ENCODE measurements around the gene JAZF1. TPM values are rescaled to one million over a fixed set of nuclear protein-coding genes. Genes with fewer than 3 reads are reported as not detected.

Gene JAZF1
- total and polyA plus RNA-seq, 9 of the 15 experiments (the other 6 are each of a cell fraction or from before 2014, with no cell fraction given): 0.04 to 0.64 (median 0.11) TPM; not detected in 3

- TF ChIP-seq ZNF407 (IDR thresholded peaks at IDR 0.05; ENCODE audit: low read depth): no peak
- TF ChIP-seq, protein P1, sequence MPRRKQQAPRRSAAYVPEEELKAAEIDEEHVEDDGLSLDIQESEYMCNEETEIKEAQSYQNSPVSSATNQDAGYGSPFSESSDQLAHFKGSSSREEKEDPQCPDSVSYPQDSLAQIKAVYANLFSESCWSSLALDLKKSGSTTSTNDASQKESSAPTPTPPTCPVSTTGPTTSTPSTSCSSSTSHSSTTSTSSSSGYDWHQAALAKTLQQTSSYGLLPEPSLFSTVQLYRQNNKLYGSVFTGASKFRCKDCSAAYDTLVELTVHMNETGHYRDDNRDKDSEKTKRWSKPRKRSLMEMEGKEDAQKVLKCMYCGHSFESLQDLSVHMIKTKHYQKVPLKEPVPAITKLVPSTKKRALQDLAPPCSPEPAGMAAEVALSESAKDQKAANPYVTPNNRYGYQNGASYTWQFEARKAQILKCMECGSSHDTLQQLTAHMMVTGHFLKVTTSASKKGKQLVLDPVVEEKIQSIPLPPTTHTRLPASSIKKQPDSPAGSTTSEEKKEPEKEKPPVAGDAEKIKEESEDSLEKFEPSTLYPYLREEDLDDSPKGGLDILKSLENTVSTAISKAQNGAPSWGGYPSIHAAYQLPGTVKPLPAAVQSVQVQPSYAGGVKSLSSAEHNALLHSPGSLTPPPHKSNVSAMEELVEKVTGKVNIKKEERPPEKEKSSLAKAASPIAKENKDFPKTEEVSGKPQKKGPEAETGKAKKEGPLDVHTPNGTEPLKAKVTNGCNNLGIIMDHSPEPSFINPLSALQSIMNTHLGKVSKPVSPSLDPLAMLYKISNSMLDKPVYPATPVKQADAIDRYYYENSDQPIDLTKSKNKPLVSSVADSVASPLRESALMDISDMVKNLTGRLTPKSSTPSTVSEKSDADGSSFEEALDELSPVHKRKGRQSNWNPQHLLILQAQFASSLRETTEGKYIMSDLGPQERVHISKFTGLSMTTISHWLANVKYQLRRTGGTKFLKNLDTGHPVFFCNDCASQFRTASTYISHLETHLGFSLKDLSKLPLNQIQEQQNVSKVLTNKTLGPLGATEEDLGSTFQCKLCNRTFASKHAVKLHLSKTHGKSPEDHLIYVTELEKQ (CRISPR knock-in tag; IDR thresholded peaks at IDR 0.05): no peak
- TF ChIP-seq BRF2 (IDR thresholded peaks at IDR 0.05; ENCODE audit: borderline replicate concordance, insufficient read depth, insufficient read length): no peak
- TF ChIP-seq, protein P2, sequence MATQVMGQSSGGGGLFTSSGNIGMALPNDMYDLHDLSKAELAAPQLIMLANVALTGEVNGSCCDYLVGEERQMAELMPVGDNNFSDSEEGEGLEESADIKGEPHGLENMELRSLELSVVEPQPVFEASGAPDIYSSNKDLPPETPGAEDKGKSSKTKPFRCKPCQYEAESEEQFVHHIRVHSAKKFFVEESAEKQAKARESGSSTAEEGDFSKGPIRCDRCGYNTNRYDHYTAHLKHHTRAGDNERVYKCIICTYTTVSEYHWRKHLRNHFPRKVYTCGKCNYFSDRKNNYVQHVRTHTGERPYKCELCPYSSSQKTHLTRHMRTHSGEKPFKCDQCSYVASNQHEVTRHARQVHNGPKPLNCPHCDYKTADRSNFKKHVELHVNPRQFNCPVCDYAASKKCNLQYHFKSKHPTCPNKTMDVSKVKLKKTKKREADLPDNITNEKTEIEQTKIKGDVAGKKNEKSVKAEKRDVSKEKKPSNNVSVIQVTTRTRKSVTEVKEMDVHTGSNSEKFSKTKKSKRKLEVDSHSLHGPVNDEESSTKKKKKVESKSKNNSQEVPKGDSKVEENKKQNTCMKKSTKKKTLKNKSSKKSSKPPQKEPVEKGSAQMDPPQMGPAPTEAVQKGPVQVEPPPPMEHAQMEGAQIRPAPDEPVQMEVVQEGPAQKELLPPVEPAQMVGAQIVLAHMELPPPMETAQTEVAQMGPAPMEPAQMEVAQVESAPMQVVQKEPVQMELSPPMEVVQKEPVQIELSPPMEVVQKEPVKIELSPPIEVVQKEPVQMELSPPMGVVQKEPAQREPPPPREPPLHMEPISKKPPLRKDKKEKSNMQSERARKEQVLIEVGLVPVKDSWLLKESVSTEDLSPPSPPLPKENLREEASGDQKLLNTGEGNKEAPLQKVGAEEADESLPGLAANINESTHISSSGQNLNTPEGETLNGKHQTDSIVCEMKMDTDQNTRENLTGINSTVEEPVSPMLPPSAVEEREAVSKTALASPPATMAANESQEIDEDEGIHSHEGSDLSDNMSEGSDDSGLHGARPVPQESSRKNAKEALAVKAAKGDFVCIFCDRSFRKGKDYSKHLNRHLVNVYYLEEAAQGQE (IDR thresholded peaks at IDR 0.05; ENCODE audit: borderline replicate concordance): no peak
- TF ChIP-seq, protein P2 (CRISPR knock-in tag; IDR thresholded peaks at IDR 0.05; ENCODE audit: low read depth): no peak
Observed at GRCh38 chr7:28114056-28114455, 66.5 kb downstream of the JAZF1 start (continued).

Data from K562 (cell line).